ENCODE results near the gene SPG7.

GRCh38 chr16:89489040-89489897 lies 18.9 kb upstream of the SPG7 start:
- TF ChIP-seq ZNF610 (tag by site-specific recombination; IDR thresholded peaks at IDR 0.05; ENCODE audit: borderline replicate concordance): no peak
- TF ChIP-seq, protein P1, sequence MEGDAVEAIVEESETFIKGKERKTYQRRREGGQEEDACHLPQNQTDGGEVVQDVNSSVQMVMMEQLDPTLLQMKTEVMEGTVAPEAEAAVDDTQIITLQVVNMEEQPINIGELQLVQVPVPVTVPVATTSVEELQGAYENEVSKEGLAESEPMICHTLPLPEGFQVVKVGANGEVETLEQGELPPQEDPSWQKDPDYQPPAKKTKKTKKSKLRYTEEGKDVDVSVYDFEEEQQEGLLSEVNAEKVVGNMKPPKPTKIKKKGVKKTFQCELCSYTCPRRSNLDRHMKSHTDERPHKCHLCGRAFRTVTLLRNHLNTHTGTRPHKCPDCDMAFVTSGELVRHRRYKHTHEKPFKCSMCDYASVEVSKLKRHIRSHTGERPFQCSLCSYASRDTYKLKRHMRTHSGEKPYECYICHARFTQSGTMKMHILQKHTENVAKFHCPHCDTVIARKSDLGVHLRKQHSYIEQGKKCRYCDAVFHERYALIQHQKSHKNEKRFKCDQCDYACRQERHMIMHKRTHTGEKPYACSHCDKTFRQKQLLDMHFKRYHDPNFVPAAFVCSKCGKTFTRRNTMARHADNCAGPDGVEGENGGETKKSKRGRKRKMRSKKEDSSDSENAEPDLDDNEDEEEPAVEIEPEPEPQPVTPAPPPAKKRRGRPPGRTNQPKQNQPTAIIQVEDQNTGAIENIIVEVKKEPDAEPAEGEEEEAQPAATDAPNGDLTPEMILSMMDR (tag by site-specific recombination; IDR thresholded peaks at IDR 0.05): peak; percentile 58
- TF ChIP-seq ZNF747 (tag by site-specific recombination; IDR thresholded peaks at IDR 0.05): no peak
- TF ChIP-seq ZNF133 (tag by site-specific recombination; IDR thresholded peaks at IDR 0.05): no peak
- TF ChIP-seq ZNF274 (IDR thresholded peaks at IDR 0.05; ENCODE audit: low read length): no peak
- no peak for TF ChIP-seq ZNF274 (tag by site-specific recombination; IDR thresholded peaks at IDR 0.05; ENCODE audit: borderline replicate concordance)

All from HEK293 (cell line).